ENCODE measurements around the gene DCTD.

DNA sequence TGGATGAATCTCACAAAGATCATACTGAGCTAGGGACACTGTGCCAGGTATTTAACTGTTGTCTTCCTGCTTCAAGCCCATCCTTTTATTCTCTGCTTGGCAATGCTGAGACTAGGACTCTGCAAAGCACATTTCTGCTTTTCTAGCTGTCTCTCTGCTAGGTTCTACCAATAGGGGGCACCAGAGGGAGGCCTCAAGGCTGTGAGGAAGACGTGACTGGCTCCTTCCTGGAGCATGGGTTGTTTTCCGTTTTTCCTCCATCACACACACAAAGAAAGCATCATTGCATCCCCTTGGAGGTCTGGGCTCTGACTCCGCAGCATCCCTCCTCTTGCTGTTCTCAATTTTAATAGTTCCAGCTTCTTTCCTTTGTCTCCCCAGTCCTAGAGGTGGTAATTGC lies 10.9 kb upstream of the DCTD start:
- TF ChIP-seq EZH2 (IDR thresholded peaks at IDR 0.05; ENCODE audit: insufficient read depth, poor library complexity, severe bottlenecking) (no peak), EZH2phosphoT487 (IDR thresholded peaks at IDR 0.05; ENCODE audit: insufficient read depth, low read depth) (no peak)
